Hematopoietic multipotent progenitor cell treated with erythropoietin and hydrocortisone succinate and interleukin-3 and kit ligand, for 17 days (in vitro differentiated cells): ENCODE results near the gene GPR55.

Experiments
- DNase-seq: peaks from one replicate; pipeline ENCODE4 v3.0.0-alpha.2; 2015; ENCODE audit warnings: low spot score

Gene GPR55

GRCh38 chr2:230934231-230935129 is 9.4 kb upstream of the GPR55 start:
- DNase-seq: no peak

GRCh38 chr2:230933521-230934180 is 8.6 kb upstream of the GPR55 start:
- DNase-seq: no peak

- DNase-seq: no peak
Observed at GRCh38 chr2:230932556-230933511, 7.8 kb upstream of the GPR55 start.

GRCh38 chr2:230931556-230932231 is 6.7 kb upstream of the GPR55 start:
- DNase-seq: no peak

- DNase-seq: no peak
Observed at GRCh38 chr2:230930928-230931555, 6.0 kb upstream of the GPR55 start.

- no peak for DNase-seq
Observed at GRCh38 chr2:230930149-230930780, 5.2 kb upstream of the GPR55 start.

GRCh38 chr2:230929381-230930148 is 4.5 kb upstream of the GPR55 start:
- DNase-seq: no peak

- DNase-seq: no peak
Observed at GRCh38 chr2:230928701-230929380, 3.8 kb upstream of the GPR55 start.

- no peak for DNase-seq
Observed at GRCh38 chr2:230927711-230928341, 2.8 kb upstream of the GPR55 start.

- no peak for DNase-seq
Observed at GRCh38 chr2:230925879-230926765, 1.1 kb upstream of the GPR55 start.

GRCh38 chr2:230925443-230925878 is 419 bp upstream of the GPR55 start:
- no peak for DNase-seq

GRCh38 chr2:230924092-230924469 is 961 bp downstream of the GPR55 start:
- no peak for DNase-seq

- DNase-seq: no peak
Observed at GRCh38 chr2:230922951-230923717, 1.9 kb downstream of the GPR55 start.

GRCh38 chr2:230921806-230922595 is 3.0 kb downstream of the GPR55 start:
- no peak for DNase-seq

- DNase-seq: no peak
Observed at GRCh38 chr2:230920167-230920566, 4.9 kb downstream of the GPR55 start.

- no peak for DNase-seq
Observed at GRCh38 chr2:230919681-230920080, 5.4 kb downstream of the GPR55 start.
